Ovary (tissue), 3 donors: Measurements from ENCODE around the gene LMO1.

ENCODE experiments used
- POLR2A ChIP-seq: fragments of 450-650 bp; IDR thresholded peaks from one replicate; pipeline ENCODE4 v1.6.1; 2017; ENCODE audit warnings: antibody characterized with exemption, mild to moderate bottlenecking, moderate library complexity
- TF ChIP-seq, protein P1 (sequence below), 3 donors: fragments of 450-650 bp in 2 of 3; fragments of 200-600 bp in 1 of 3; IDR thresholded peaks; one replicate each; pipeline versions ENCODE4 v1.5.1 to v1.8.0; 2016 to 2022; ENCODE audit warnings: antibody characterized with exemption in 3 of 3, mild to moderate bottlenecking in 1 of 3
- donor health status: DM: no; HTN: no; CAD: no.

DNA sequence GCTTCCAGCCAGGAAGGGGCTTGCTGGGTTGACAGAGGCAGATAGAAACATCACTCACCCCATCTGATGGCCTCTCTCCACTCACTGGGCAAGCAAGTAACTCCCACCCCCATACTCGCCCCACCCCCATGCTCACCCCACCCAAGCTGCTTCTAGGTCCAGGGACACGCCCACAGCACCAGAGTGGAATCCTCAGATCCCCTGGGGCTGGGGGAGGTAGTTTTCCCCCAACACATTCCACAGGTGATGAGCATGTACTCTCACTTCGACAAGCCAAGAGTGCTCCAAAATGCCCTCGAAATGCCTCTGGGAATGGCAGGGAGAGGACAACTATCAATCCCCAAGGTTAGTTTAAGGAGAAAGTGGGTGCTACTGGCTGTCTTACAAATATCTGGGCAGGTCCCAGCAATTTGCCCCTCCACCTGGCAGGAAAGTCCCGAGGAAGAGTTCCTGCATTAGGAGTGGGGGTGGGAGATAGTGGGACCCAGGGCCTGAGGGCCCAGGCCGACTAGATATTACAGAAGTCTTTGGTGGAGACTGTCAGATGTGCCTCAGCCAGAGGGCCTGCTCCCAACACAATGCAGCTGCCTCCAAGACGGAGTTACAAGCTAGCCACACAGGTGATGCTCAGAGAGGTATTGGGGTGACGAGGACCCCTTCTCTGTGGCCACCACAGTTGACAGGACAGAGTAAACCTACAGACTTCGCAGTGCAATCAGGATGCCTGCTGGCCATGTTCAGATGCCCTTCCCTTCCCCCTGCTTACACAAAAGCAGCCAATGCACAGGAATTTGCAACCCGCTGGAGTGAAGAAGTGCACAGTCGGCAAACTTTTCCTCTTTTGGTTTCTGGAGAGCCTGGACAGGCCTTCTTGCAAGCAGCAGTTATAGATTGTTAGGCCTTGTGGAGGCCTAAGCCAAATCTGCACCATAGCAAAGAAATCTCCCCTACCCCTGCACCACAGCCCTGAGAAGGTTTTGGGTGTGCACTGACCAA is 2.9 kb upstream of the LMO1 start:
- TF ChIP-seq POLR2A: no peak
- TF ChIP-seq, protein P1, sequence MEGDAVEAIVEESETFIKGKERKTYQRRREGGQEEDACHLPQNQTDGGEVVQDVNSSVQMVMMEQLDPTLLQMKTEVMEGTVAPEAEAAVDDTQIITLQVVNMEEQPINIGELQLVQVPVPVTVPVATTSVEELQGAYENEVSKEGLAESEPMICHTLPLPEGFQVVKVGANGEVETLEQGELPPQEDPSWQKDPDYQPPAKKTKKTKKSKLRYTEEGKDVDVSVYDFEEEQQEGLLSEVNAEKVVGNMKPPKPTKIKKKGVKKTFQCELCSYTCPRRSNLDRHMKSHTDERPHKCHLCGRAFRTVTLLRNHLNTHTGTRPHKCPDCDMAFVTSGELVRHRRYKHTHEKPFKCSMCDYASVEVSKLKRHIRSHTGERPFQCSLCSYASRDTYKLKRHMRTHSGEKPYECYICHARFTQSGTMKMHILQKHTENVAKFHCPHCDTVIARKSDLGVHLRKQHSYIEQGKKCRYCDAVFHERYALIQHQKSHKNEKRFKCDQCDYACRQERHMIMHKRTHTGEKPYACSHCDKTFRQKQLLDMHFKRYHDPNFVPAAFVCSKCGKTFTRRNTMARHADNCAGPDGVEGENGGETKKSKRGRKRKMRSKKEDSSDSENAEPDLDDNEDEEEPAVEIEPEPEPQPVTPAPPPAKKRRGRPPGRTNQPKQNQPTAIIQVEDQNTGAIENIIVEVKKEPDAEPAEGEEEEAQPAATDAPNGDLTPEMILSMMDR (IDR thresholded peaks at IDR 0.05): no peak
